Astrocyte of the spinal cord (primary cell): ENCODE results near the gene MORN1.

Experiments used
- DNase-seq: peaks from one replicate; pipeline ENCODE4 v3.0.0; 2011; ENCODE audit warnings: low read depth, low spot score
- H3K4me3 ChIP-seq: 2 replicates; pipeline ENCODE4 v1.5.1; 2011; ENCODE audit warnings: low read depth, mild to moderate bottlenecking, low read length, moderate library complexity
- in situ Hi-C: cut with HindIII; loops from 2 replicates; pipeline ENCODE4 v1.10.0; 2017; ENCODE audit warnings: low sequenced_read_pairs
- TF ChIP-seq, protein P1 (sequence below): IDR thresholded peaks from 2 replicates; pipeline ENCODE4 v1.5.1; 2012; ENCODE audit warnings: low read depth, mild to moderate bottlenecking, low read length, inconsistent platforms

Gene MORN1

GRCh38 chr1:2304921-2305681 is 86.3 kb downstream of the MORN1 start:
- TF ChIP-seq, protein P1, sequence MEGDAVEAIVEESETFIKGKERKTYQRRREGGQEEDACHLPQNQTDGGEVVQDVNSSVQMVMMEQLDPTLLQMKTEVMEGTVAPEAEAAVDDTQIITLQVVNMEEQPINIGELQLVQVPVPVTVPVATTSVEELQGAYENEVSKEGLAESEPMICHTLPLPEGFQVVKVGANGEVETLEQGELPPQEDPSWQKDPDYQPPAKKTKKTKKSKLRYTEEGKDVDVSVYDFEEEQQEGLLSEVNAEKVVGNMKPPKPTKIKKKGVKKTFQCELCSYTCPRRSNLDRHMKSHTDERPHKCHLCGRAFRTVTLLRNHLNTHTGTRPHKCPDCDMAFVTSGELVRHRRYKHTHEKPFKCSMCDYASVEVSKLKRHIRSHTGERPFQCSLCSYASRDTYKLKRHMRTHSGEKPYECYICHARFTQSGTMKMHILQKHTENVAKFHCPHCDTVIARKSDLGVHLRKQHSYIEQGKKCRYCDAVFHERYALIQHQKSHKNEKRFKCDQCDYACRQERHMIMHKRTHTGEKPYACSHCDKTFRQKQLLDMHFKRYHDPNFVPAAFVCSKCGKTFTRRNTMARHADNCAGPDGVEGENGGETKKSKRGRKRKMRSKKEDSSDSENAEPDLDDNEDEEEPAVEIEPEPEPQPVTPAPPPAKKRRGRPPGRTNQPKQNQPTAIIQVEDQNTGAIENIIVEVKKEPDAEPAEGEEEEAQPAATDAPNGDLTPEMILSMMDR, result no peak
- DNase-seq, result no peak
- in situ Hi-C loops, result no loop called here
- H3K4me3 ChIP-seq, result no peak overlapping the region

DNA sequence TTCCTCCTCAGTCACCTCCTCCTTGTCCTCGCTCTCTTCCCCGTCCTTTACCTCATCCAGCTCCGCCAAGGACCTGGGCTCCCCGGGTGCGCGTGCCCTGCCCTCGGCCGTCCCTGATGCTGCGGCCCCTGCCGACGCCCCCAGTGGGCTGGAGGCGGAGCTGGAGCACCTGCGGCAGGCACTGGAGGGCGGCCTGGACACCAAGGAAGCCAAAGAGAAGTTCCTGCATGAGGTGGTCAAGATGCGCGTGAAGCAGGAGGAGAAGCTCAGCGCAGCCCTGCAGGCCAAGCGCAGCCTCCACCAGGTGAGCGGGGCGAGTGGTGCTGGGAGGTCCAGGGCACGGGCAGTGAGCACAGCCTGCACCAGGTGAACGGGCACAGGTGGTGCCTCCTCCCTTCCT is 87.1 kb downstream of the MORN1 start:
- in situ Hi-C loops, result no loop called here
- no peak for DNase-seq
- H3K4me3 ChIP-seq, result no peak overlapping the region
- TF ChIP-seq, protein P1, result no peak

DNA sequence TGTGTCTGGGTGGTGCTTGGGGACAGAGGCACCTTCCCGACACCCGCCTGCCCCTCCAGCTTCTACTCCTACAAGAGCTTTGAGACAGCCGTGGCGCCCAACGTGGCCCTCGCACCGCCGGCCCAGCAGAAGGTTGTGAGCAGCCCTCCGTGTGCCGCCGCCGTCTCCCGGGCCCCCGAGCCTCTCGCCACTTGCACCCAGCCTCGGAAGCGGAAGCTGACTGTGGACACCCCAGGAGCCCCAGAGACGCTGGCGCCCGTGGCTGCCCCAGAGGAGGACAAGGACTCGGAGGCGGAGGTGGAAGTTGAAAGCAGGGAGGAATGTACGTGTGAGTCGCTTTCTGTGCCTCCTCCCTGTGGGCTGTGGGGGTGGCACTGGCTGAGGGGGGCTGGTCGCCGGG is 87.6 kb downstream of the MORN1 start:
- TF ChIP-seq, protein P1, result no peak
- no peak overlapping the region for H3K4me3 ChIP-seq
- DNase-seq, result no peak
- in situ Hi-C loops, result no loop called here

- H3K4me3 ChIP-seq, result no peak overlapping the region
- no peak for DNase-seq
- in situ Hi-C loops, result no loop called here
- TF ChIP-seq, protein P1, result no peak
Measured at GRCh38 chr1:2303016-2303775, 88.2 kb downstream of the MORN1 start.

DNA sequence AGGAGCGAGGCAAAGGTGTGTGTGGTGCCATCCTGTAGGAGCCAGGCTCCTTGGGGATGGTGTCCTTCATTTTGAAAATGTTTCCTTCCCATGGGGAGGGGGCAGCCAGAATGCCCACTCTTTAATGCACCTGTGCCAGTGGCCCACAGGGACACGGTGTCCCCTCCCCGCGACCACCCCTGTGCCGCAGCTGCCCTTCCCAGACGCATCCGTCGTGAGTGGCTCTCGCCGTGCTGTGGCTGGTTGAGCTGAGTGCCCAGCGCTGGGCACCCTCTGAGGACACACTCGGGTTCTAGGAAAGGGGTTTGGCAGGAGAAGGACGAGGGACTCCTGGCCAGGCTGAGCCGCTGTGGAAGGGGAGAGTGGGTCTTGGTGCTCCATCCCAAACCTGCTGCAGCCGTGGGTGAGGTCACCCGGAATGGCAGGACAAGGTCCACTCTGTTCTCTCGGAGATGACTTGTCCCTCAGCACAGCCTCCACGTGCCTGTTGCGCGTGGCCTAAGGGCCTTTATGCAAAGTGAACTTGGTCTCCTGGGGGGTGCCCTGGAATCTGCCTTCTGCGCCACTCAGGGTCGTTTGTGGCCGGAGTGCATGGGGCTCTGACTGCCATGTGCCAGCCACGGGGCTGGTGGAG is 88.9 kb downstream of the MORN1 start:
- no peak overlapping the region for H3K4me3 ChIP-seq
- TF ChIP-seq, protein P1, result no peak
- DNase-seq, result no peak
- in situ Hi-C loops, result no loop called here

GRCh38 chr1:2301607-2302291 is 89.6 kb downstream of the MORN1 start:
- TF ChIP-seq, protein P1, result no peak
- H3K4me3 ChIP-seq, result no peak overlapping the region
- DNase-seq, result no peak
- in situ Hi-C loops, result no loop called here
